Measurements from ENCODE around the gene CCDC81.
"Not testable (repeated sequence)": the region's sequence is repeated elsewhere in the genome, so short reads cannot be mapped to it uniquely, and the experiment has no call there.

Gene CCDC81

DNA sequence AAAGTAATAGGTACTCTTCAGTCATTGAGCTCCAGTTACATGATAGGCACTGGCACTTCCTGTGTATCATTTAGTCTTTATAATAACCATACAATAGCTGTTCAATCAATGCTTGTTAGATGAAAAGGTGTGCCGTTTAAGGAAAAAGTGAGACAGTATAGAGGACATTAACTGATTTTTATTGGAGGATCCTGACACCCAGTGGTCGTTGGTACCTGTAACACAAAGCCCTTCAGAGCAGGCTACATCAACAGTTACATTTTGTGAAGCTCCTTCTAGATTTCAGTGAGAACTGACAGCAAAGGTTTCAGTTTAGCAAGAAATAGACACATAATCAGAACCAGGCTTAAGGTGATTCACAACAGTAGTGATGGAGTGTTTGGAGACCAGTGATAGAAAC, 44.2 kb downstream of the CCDC81 start:
- no peak overlapping the region for H3K23ac ChIP-seq (ENCODE audit: low read depth, low read length, poor library complexity)
- H2BK5ac ChIP-seq (ENCODE audit: low read length), result no peak overlapping the region
- H2AFZ ChIP-seq (ENCODE audit: low read length), result no peak overlapping the region
- H3K27me3 ChIP-seq (ENCODE audit: control insufficient read depth in 3 of 3, insufficient read depth in 3 of 3, low read depth in 1 of 3, low read length in 3 of 3), result no peaks in the 10 kb centered on the region
- H3K79me1 ChIP-seq (ENCODE audit: low read depth, low read length), result no peaks in the 10 kb centered on the region
- H3K14ac ChIP-seq (ENCODE audit: low read length), result no peak overlapping the region
- H2BK120ac ChIP-seq (ENCODE audit: low read depth, low read length), result no peak overlapping the region
- no peak overlapping the region for H3K4me2 ChIP-seq (ENCODE audit: insufficient read depth, low read length, poor library complexity, severe bottlenecking)
- no peak overlapping the region for H2AK5ac ChIP-seq (ENCODE audit: low read depth, low read length)
- H3K4me1 ChIP-seq (ENCODE audit: control insufficient read depth in 2 of 2, insufficient read depth in 1 of 2, low read depth in 1 of 2, low read length in 2 of 2), result peaks cover 0 to 3% of the 10 kb centered on the region in 2 donors
- no peak overlapping the region for H3K4me3 ChIP-seq (ENCODE audit: low read length in 2 of 2)
- H3K18ac ChIP-seq (ENCODE audit: low read length), result no peak overlapping the region
- H4K91ac ChIP-seq (ENCODE audit: low read depth, low read length, poor library complexity), result no peak overlapping the region
- no peak overlapping the region for H4K8ac ChIP-seq (ENCODE audit: low read depth, low read length)
- no peak overlapping the region for H3K27ac ChIP-seq (replicated peaks; ENCODE audit: low read length)
- H2BK12ac ChIP-seq (ENCODE audit: low read length), result no peak overlapping the region
- no peak overlapping the region for H3K4ac ChIP-seq (ENCODE audit: low read length)
- no peaks in the 10 kb centered on the region for H3K36me3 ChIP-seq (replicated peaks in 1 of 2; ENCODE audit: control insufficient read depth in 2 of 2, insufficient read depth in 2 of 2, low read length in 2 of 2)
- H2BK15ac ChIP-seq (ENCODE audit: low read length), result no peak overlapping the region
- H3K9ac ChIP-seq (ENCODE audit: low read depth, low read length, poor library complexity), result no peak overlapping the region
- no peak for DNase-seq (ENCODE audit: low spot score)
- H3K9me3 ChIP-seq (replicated peaks in 1 of 2; ENCODE audit: control insufficient read depth in 2 of 2, insufficient read depth in 1 of 2, low read depth in 1 of 2, low read length in 2 of 2), result no peaks in the 10 kb centered on the region
- WGBS, 2 donors (ENCODE audit: extremely low coverage in 2 of 2, insufficient read length in 2 of 2, insufficient replicate concordance in 1 of 2), result no CpG with 5 or more reads among the region's 2 CpGs

DNA sequence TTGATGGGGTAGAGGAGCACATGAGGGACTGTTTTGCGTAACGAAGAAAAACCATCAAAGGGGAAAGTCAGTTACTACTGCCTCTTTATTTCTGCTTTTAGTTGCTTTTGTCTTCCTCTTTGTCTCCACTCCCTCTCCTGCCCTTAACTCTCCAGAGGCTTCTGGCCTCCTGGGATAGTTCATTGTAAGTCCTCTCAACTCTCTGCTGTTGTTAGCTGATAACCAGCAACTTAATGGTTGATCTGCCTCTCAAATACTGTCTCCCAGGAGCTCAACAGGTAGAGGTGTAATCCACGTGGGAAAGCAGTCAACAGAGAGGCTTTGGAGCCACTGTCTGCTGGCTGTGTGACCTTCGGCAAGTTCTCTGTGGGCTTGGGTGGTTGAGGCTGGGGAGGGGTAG, 47.3 kb downstream of the CCDC81 start:
- H4K8ac ChIP-seq (ENCODE audit: low read depth, low read length), result no peak overlapping the region
- no peak overlapping the region for H4K91ac ChIP-seq (ENCODE audit: low read depth, low read length, poor library complexity)
- H2BK12ac ChIP-seq (ENCODE audit: low read length), result no peak overlapping the region
- no peak overlapping the region for H2BK120ac ChIP-seq (ENCODE audit: low read depth, low read length)
- H3K27ac ChIP-seq (replicated peaks; ENCODE audit: low read length), result no peak overlapping the region
- H3K23ac ChIP-seq (ENCODE audit: low read depth, low read length, poor library complexity), result peak overlapping the region; percentile 29
- H2AFZ ChIP-seq (ENCODE audit: low read length), result no peak overlapping the region
- H3K36me3 ChIP-seq (replicated peaks in 1 of 2; ENCODE audit: control insufficient read depth in 2 of 2, insufficient read depth in 2 of 2, low read length in 2 of 2), result no peaks in the 10 kb centered on the region
- H3K9me3 ChIP-seq (replicated peaks in 1 of 2; ENCODE audit: control insufficient read depth in 2 of 2, insufficient read depth in 1 of 2, low read depth in 1 of 2, low read length in 2 of 2), result peaks cover 0 to 1% of the 10 kb centered on the region in 2 donors
- no peak overlapping the region for H3K18ac ChIP-seq (ENCODE audit: low read length)
- no peak for DNase-seq (ENCODE audit: low spot score)
- H3K27me3 ChIP-seq (ENCODE audit: control insufficient read depth in 3 of 3, insufficient read depth in 3 of 3, low read depth in 1 of 3, low read length in 3 of 3), result no peaks in the 10 kb centered on the region
- no peak overlapping the region for H2AK5ac ChIP-seq (ENCODE audit: low read depth, low read length)
- no peak overlapping the region for H3K14ac ChIP-seq (ENCODE audit: low read length)
- no peak overlapping the region for H3K9ac ChIP-seq (ENCODE audit: low read depth, low read length, poor library complexity)
- peaks cover 0 to 3% of the 10 kb centered on the region in 2 donors for H3K4me1 ChIP-seq (ENCODE audit: control insufficient read depth in 2 of 2, insufficient read depth in 1 of 2, low read depth in 1 of 2, low read length in 2 of 2)
- H3K79me1 ChIP-seq (ENCODE audit: low read depth, low read length), result no peaks in the 10 kb centered on the region
- no peak overlapping the region for H2BK5ac ChIP-seq (ENCODE audit: low read length)
- no peak overlapping the region for H2BK15ac ChIP-seq (ENCODE audit: low read length)
- no CpG with 5 or more reads among the region's 4 CpGs for WGBS, 2 donors (ENCODE audit: extremely low coverage in 2 of 2, insufficient read length in 2 of 2, insufficient replicate concordance in 1 of 2)
- H3K4ac ChIP-seq (ENCODE audit: low read length), result no peak overlapping the region
- no peak overlapping the region for H3K4me2 ChIP-seq (ENCODE audit: insufficient read depth, low read length, poor library complexity, severe bottlenecking)
- H3K4me3 ChIP-seq (ENCODE audit: low read length in 2 of 2), result no peak overlapping the region

DNA sequence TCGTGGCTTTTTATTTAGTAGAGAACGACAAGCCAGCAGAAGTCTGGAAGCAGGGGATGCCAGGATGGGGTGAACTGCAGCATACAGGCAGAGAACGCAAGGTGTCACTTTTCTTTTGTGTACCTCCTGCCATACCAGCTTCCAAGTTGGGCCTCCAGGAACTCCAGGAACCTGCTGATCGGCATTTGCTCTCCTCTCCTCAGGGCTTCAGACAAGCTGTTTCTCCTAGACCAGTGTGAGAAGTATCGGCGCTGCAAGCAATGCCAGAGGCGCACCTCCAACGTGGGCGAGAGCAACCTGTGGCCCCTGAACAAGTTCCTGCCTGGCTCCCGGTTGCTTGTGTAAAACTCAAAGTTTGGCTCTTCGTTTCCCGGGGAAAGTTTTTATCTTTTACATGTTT, 47.7 kb downstream of the CCDC81 start:
- Histone ChIP-seq H2BK120ac (ENCODE audit: low read depth, low read length) (no peak overlapping the region), H2BK15ac (ENCODE audit: low read length) (no peak overlapping the region), H3K9ac (ENCODE audit: low read depth, low read length, poor library complexity) (no peak overlapping the region), H3K79me1 (ENCODE audit: low read depth, low read length) (no peaks in the 10 kb centered on the region), H3K27ac (replicated peaks; ENCODE audit: low read length) (no peak overlapping the region), H2BK12ac (ENCODE audit: low read length) (no peak overlapping the region), H3K23ac (ENCODE audit: low read depth, low read length, poor library complexity) (peak overlapping the region; percentile 29), H4K91ac (ENCODE audit: low read depth, low read length, poor library complexity) (no peak overlapping the region), H2AK5ac (ENCODE audit: low read depth, low read length) (no peak overlapping the region), H2BK5ac (ENCODE audit: low read length) (no peak overlapping the region), H3K18ac (ENCODE audit: low read length) (no peak overlapping the region), H3K4me3 (ENCODE audit: low read length in 2 of 2) (no peak overlapping the region), H3K9me3 (replicated peaks in 1 of 2; ENCODE audit: control insufficient read depth in 2 of 2, insufficient read depth in 1 of 2, low read depth in 1 of 2, low read length in 2 of 2) (peaks cover 0 to 2% of the 10 kb centered on the region in 2 donors), H3K36me3 (replicated peaks in 1 of 2; ENCODE audit: control insufficient read depth in 2 of 2, insufficient read depth in 2 of 2, low read length in 2 of 2) (no peaks in the 10 kb centered on the region), H3K4me1 (ENCODE audit: control insufficient read depth in 2 of 2, insufficient read depth in 1 of 2, low read depth in 1 of 2, low read length in 2 of 2) (peaks cover 0 to 3% of the 10 kb centered on the region in 2 donors), H3K14ac (ENCODE audit: low read length) (no peak overlapping the region), H2AFZ (ENCODE audit: low read length) (no peak overlapping the region), H3K4ac (ENCODE audit: low read length) (no peak overlapping the region), H3K27me3 (ENCODE audit: control insufficient read depth in 3 of 3, insufficient read depth in 3 of 3, low read depth in 1 of 3, low read length in 3 of 3) (no peaks in the 10 kb centered on the region), H4K8ac (ENCODE audit: low read depth, low read length) (no peak overlapping the region), H3K4me2 (ENCODE audit: insufficient read depth, low read length, poor library complexity, severe bottlenecking) (no peak overlapping the region)
- WGBS, 2 donors (ENCODE audit: extremely low coverage in 2 of 2, insufficient read length in 2 of 2, insufficient replicate concordance in 1 of 2), result no CpG with 5 or more reads among the region's 12 CpGs
- DNase-seq (ENCODE audit: low spot score), result no peak

GRCh38 chr11:86423488-86423887, 48.8 kb downstream of the CCDC81 start:
- not testable (repeated sequence) for H3K18ac ChIP-seq (ENCODE audit: low read length); H3K9ac ChIP-seq (ENCODE audit: low read depth, low read length, poor library complexity); H2AFZ ChIP-seq (ENCODE audit: low read length); H3K36me3 ChIP-seq (replicated peaks in 1 of 2; ENCODE audit: control insufficient read depth in 2 of 2, insufficient read depth in 2 of 2, low read length in 2 of 2); H2BK12ac ChIP-seq (ENCODE audit: low read length); H3K14ac ChIP-seq (ENCODE audit: low read length); H3K4ac ChIP-seq (ENCODE audit: low read length); H2AK5ac ChIP-seq (ENCODE audit: low read depth, low read length); H3K4me1 ChIP-seq (ENCODE audit: control insufficient read depth in 2 of 2, insufficient read depth in 1 of 2, low read depth in 1 of 2, low read length in 2 of 2); H3K23ac ChIP-seq (ENCODE audit: low read depth, low read length, poor library complexity); H3K27me3 ChIP-seq (ENCODE audit: control insufficient read depth in 3 of 3, insufficient read depth in 3 of 3, low read depth in 1 of 3, low read length in 3 of 3); H3K4me2 ChIP-seq (ENCODE audit: insufficient read depth, low read length, poor library complexity, severe bottlenecking); DNase-seq (ENCODE audit: low spot score); H4K91ac ChIP-seq (ENCODE audit: low read depth, low read length, poor library complexity); H2BK15ac ChIP-seq (ENCODE audit: low read length); H2BK5ac ChIP-seq (ENCODE audit: low read length); H3K27ac ChIP-seq (replicated peaks; ENCODE audit: low read length); H2BK120ac ChIP-seq (ENCODE audit: low read depth, low read length); H4K8ac ChIP-seq (ENCODE audit: low read depth, low read length); H3K4me3 ChIP-seq (ENCODE audit: low read length in 2 of 2); H3K9me3 ChIP-seq (replicated peaks in 1 of 2; ENCODE audit: control insufficient read depth in 2 of 2, insufficient read depth in 1 of 2, low read depth in 1 of 2, low read length in 2 of 2); H3K79me1 ChIP-seq (ENCODE audit: low read depth, low read length)
- WGBS, 2 donors (ENCODE audit: extremely low coverage in 2 of 2, insufficient read length in 2 of 2, insufficient replicate concordance in 1 of 2), result no CpG with 5 or more reads among the region's 4 CpGs
